Common myeloid progenitor, CD34-positive (primary cell): ENCODE measurements around the gene TST.

ENCODE experiments used
- CTCF ChIA-PET: fragments of 350-600 bp; sonication (Branson Sonifier 250); formaldehyde crosslinking; loops from one replicate; lab custom pipeline; 2021; ENCODE audit warnings: antibody characterized with exemption; lab: Charles Lee
- POLR2A ChIA-PET: fragments of 350-600 bp; sonication (Branson Sonifier 250); formaldehyde crosslinking; loops from one replicate; lab custom pipeline; 2021; ENCODE audit warnings: antibody characterized with exemption; lab: Charles Lee
- DNase-seq, 3 donors: peaks; one replicate each; pipeline versions ENCODE4 v3.0.0 to v3.0.0-alpha.2; 2013
- H3K27ac ChIP-seq, 2 experiments: 1 replicate in 1 of 2; 2 replicates in 1 of 2; pipeline ENCODE4 v1.7.0; 2013; ENCODE audit warnings: inconsistent platforms in 2 of 2, low read length in 2 of 2, mild to moderate bottlenecking in 2 of 2, low read depth in 1 of 2, moderate library complexity in 1 of 2; ENCODE audit not compliant: severe bottlenecking in 2 of 2, insufficient read depth in 1 of 2, poor library complexity in 1 of 2
- H3K27me3 ChIP-seq, 5 experiments: replicated peaks in 2 of 5; 1 replicate in 3 of 5; 2 replicates in 2 of 5; pipeline versions ENCODE4 v1.6.1 to v1.7.0; 2013; ENCODE audit warnings: low read length in 4 of 5, mild to moderate bottlenecking in 2 of 5, moderate library complexity in 2 of 5, inconsistent platforms in 1 of 5; ENCODE audit not compliant: insufficient read depth in 5 of 5, control insufficient read depth in 4 of 5
- H3K36me3 ChIP-seq, 4 experiments: 1 replicate in 2 of 4; 2 replicates in 2 of 4; pipeline versions ENCODE4 v1.6.1 to v1.7.0; 2013; ENCODE audit warnings: low read length in 3 of 4, control low read depth in 1 of 4, mild to moderate bottlenecking in 1 of 4; ENCODE audit not compliant: control insufficient read depth in 4 of 4, insufficient read depth in 4 of 4
- H3K4me1 ChIP-seq, 4 experiments: 1 replicate in 3 of 4; 2 replicates in 1 of 4; pipeline versions ENCODE4 v1.6.1 to v1.7.1; 2013; ENCODE audit warnings: low read length in 3 of 4, mild to moderate bottlenecking in 3 of 4, control low read depth in 1 of 4, inconsistent platforms in 1 of 4, moderate library complexity in 1 of 4; ENCODE audit not compliant: control insufficient read depth in 4 of 4, insufficient read depth in 4 of 4; ENCODE audit errors: control extremely low read depth in 1 of 4
- H3K4me3 ChIP-seq, 7 experiments: 1 replicate in 4 of 7; 2 replicates in 3 of 7; pipeline versions ENCODE4 v1.5.1 to v1.7.0; 2013; ENCODE audit warnings: mild to moderate bottlenecking in 7 of 7, low read length in 6 of 7, moderate library complexity in 6 of 7, inconsistent platforms in 2 of 7, low read depth in 2 of 7, control low read depth in 1 of 7; ENCODE audit not compliant: insufficient read depth in 4 of 7, control insufficient read depth in 1 of 7; ENCODE audit errors: extremely low read depth in 1 of 7
- H3K9me3 ChIP-seq, 5 experiments: 1 replicate in 4 of 5; 2 replicates in 1 of 5; pipeline versions ENCODE4 v1.6.1 to v1.7.1; 2013; ENCODE audit warnings: low read length in 4 of 5, mild to moderate bottlenecking in 2 of 5, inconsistent platforms in 1 of 5, low read depth in 1 of 5, moderate library complexity in 1 of 5; ENCODE audit not compliant: control insufficient read depth in 4 of 5, insufficient read depth in 2 of 5; ENCODE audit errors: control extremely low read depth in 1 of 5
- WGBS: methylation state at CpG from one replicate; pipeline ENCODE4 v1.1.5; 2013; ENCODE audit not compliant: insufficient coverage; 5-methylcytosine and 5-hydroxymethylcytosine counted together

TST gene

DNA sequence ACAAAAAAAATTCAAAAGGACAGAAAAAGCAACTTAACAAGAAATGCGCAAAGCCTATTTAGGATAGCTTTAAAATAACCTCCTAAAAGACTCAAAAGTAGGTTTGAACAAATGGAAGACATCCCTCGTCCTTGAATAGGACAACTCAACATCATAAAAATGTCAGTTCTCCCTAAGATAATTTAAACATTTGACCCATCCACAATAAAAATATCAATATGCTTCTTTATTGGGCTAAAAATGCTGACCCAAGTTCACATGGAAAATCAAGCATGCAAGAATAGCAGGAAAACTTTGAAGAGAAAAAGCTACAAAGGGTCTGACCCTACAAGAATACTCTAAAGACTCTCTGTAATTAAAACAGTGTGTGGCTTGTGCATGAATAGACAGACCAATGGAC, 20.2 kb upstream of the TST start:
- Histone ChIP-seq H3K4me3 (no peak overlapping the region), H3K36me3 (no peaks in the 10 kb centered on the region), H3K4me1 (peaks cover 0 to 2% (median 0%) of the 10 kb centered on the region in 4 experiments), H3K9me3 (no peaks in the 10 kb centered on the region), H3K27me3 (peaks cover 0 to 3% (median 0%) of the 10 kb centered on the region in 5 experiments), H3K27ac (no peak overlapping the region)
- no peak for DNase-seq
- ChIA-PET CTCF (interaction anchor here (1.3 to 1.8 kb wide), 2 partner anchors 10 to 62 kb away, joined by 4 to 6 read pairs; no protein-coding TSS in a partner anchor), POLR2A (no interaction called here)
- WGBS: 100% methylated on average over 1 of the region's 2 CpGs

DNA sequence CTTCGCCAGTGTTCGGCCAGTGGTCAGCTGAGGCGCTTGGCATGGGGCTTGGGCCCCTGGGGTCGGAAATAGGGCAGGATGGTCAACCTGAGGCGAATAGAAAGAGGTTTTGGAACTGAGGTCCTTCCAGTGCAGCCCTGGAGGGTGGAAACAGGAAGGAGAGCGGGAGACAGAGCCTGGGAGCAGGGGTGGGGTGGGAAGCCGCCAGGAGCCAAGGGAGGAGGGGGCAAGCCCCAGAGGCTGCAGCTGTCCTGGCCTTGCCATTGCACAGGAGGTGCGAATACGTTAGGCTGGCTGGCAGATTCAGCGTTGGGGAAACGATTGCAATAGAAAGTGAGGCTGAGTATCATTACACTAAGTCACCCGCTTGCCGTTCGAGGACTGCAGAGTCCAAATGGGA, 18.4 kb upstream of the TST start:
- no peak for DNase-seq
- H3K27ac ChIP-seq: no peak overlapping the region
- CTCF ChIA-PET: interaction anchor here (1.8 kb wide), 1 partner anchor 8 kb away, joined by 6 read pairs; no protein-coding TSS in a partner anchor
- no peaks in the 10 kb centered on the region for H3K9me3 ChIP-seq
- POLR2A ChIA-PET: no interaction called here
- WGBS: 68% methylated on average over 12 of the region's 14 CpGs
- H3K27me3 ChIP-seq: peaks cover 0 to 3% (median 0%) of the 10 kb centered on the region in 5 experiments
- H3K4me1 ChIP-seq: no peaks in the 10 kb centered on the region
- H3K4me3 ChIP-seq: no peak overlapping the region
- no peaks in the 10 kb centered on the region for H3K36me3 ChIP-seq

DNA sequence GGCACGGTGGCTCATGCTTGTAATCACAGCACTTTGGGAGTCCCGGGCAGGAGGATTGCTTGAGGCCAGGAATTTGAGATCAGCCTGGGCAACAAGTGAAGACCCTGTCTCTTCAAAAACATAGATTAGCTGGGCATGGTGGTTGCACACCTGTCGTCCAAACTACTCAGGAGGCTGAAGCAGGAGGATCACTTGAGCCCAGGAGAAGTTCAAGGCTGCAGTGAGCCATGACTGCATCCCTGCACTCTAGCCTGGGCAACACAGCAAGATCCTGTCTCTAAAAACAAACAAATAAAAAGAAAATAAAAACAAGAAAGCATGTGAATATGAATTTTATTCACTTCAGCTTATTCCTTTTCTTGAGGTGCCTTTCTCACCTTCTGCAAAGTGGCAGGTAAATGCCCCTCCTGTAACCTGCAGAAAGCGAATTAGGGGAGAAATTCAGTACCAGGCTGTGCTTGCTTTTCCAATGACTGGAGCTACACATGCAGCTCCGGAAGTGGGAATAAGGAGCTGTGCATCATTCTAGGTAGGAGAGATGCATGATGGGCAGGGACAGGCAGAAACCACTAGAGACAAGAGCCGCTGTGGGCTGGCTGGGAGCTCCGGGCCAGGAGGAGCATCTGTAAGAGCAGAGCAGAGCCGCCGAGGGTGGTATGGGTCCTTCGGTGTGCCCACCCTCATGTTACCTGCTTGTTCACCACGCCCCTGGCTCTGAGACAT, 17.6 kb upstream of the TST start:
- Histone ChIP-seq H3K27me3 (peaks cover 0 to 3% (median 0%) of the 10 kb centered on the region in 5 experiments), H3K4me3 (no peak overlapping the region), H3K4me1 (no peaks in the 10 kb centered on the region), H3K27ac (no peak overlapping the region), H3K9me3 (no peaks in the 10 kb centered on the region), H3K36me3 (no peaks in the 10 kb centered on the region)
- DNase-seq: no peak
- POLR2A ChIA-PET: interaction anchor here (0.6 kb wide), 1 partner anchor 21 kb away, joined by 8 read pairs; no protein-coding TSS in a partner anchor
- 94% methylated on average over 11 of the region's 11 CpGs for WGBS
- CTCF ChIA-PET: interaction anchor here (0.8 to 1.4 kb wide), 3 partner anchors 8 to 255 kb away, joined by 3 to 4 read pairs (median 3); no protein-coding TSS in a partner anchor

DNA sequence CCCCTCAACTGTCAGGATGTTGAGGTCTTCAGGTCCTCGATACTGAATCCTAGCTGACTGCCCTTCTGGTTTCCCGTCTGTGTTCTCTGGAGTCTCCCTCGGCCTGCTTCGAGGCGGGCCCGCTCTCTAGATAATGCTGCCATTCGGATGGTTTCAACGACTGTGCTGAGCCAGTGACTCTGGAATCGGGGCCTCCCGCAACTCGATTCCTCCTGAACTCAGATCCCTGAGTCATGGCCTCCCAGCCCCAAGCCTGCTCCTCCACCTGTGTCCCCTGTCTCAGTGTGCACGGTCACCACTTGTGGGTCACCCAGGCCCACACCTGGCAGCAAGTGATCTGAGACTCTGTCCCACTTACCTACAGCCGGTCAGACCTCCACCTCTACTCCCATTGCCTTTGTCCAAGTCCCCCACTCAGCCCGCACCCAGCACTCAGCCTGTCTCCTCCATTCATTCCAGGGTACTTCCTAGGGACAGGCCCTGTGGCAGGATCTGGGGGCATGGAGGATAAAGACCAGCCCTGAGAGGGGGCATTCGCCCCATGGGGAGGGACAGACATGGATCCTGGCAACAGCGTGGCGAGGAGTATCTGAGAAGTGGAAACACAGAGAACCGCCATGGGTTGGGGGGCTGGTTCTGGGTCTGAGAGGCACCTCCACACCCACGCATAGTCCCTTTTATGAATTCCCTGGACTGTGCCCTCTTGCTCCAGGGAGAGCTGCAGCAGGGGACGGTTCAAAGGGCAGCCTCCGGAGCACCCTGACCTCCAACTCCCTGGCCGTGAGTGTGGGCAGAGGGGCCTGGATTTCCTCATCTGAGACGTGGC, 14.6 kb upstream of the TST start:
- Histone ChIP-seq H3K27ac (no peak overlapping the region), H3K4me1 (no peaks in the 10 kb centered on the region), H3K4me3 (no peak overlapping the region), H3K9me3 (no peaks in the 10 kb centered on the region), H3K27me3 (peaks cover 0 to 3% (median 0%) of the 10 kb centered on the region in 5 experiments), H3K36me3 (peaks cover 0 to 18% (median 9%) of the 10 kb centered on the region in 4 experiments)
- no peak for DNase-seq
- WGBS: 97% methylated on average over 20 of the region's 23 CpGs
- POLR2A ChIA-PET: no interaction called here
- CTCF ChIA-PET: interaction anchor here (2.0 to 6.2 kb wide), 2 partner anchors 10 to 14 kb away, joined by 15 to 39 read pairs; partner anchors contain the start of genes MPST and TST

DNA sequence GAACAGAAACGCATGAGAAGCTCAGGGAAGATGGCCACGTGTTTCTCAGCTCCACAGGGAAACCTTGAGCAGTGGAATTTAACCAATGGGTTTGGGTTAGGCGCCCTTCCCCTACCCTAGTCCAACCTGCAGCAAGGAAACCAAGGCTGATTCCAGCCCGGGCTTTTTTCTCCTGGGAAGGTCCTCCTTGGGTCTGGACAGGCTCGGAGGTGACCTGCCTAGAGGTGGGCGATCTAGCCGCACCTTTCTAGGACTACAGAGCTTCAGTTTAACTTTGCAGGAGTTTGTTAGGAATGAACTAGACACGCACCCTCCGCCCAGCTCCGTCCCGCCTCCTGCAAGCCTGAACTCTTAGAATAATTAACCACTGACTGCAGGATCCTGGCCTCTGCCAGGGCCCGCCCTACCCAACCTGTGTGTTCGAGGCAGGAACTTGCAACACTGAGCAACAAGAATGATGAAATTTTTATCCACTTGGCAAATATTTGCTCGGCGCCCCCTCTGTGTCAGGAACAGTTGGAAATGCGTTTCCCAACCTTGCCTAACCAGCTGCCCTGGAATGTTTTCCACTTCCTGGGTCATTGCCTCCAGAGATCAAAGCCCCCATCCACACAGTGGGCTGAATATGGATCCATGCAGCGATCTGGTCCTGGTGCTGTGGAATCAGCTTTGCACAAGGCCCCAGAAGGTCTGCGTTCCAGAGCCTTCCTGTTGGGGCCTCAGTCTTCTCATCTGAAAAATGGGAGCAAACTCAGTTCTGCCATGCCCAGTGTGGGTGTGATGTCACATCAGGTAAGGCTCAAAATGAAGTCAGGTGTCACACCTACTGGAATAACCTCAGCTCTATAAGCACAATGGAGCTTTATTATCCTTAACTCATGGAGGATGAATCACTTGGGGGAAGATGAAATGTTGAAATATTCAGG, 13.6 kb upstream of the TST start:
- 91% methylated on average over 16 of the region's 18 CpGs for WGBS
- DNase-seq: no peak
- Histone ChIP-seq H3K4me3 (no peak overlapping the region), H3K36me3 (peaks cover 0 to 24% (median 12%) of the 10 kb centered on the region in 4 experiments), H3K27ac (no peak overlapping the region), H3K9me3 (no peaks in the 10 kb centered on the region), H3K4me1 (no peaks in the 10 kb centered on the region), H3K27me3 (peaks cover 0 to 3% (median 0%) of the 10 kb centered on the region in 5 experiments)
- POLR2A ChIA-PET: no interaction called here
- CTCF ChIA-PET: interaction anchor here (1.1 to 6.2 kb wide), 4 partner anchors 11 to 249 kb away, joined by 3 to 39 read pairs (median 9); partner anchors contain the start of genes MPST and TST

DNA sequence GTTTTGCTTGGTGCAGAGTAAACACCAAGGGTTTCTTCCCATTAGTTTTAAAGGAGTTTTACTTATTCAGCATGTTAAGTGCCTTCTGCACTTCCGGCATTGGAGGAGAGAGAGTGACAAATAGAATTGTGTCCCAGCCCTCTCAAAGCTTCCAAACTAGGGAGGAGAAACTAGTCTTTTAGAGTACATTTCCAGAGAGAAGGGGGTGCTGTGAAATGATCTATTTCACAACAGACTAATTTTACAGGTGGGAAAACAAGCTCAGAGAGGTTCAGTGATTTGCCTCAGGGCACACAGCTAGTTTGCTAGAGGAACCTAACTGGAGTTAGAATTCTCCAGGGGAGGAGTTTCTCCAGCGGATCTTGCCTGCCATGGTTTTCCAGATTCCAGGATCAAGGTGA, 12.9 kb upstream of the TST start:
- no peak for DNase-seq
- WGBS: 100% methylated on average over 1 of the region's 2 CpGs
- CTCF ChIA-PET: interaction anchor here (1.1 to 6.2 kb wide), 4 partner anchors 12 to 248 kb away, joined by 3 to 39 read pairs (median 9); partner anchors contain the start of genes MPST and TST
- Histone ChIP-seq H3K4me3 (no peak overlapping the region), H3K9me3 (no peaks in the 10 kb centered on the region), H3K27ac (no peak overlapping the region), H3K4me1 (no peaks in the 10 kb centered on the region), H3K27me3 (no peaks in the 10 kb centered on the region), H3K36me3 (peaks cover 0 to 31% (median 16%) of the 10 kb centered on the region in 4 experiments)
- POLR2A ChIA-PET: no interaction called here
